ENCODE results near the gene ABO. TPM values are rescaled to one million over a fixed set of nuclear protein-coding genes. Genes with fewer than 3 reads are reported as not detected.
A peak's percentile ranks its signal among the peaks of the same experiment; 100 is the strongest.
"Not testable (repeated sequence)": the region's sequence is repeated elsewhere in the genome, so short reads cannot be mapped to it uniquely, and the experiment has no call there.

ABO gene
- total RNA-seq, 6 donors from 2014 or later = 7.6 to 84.9 (median 35.4) TPM

DNA sequence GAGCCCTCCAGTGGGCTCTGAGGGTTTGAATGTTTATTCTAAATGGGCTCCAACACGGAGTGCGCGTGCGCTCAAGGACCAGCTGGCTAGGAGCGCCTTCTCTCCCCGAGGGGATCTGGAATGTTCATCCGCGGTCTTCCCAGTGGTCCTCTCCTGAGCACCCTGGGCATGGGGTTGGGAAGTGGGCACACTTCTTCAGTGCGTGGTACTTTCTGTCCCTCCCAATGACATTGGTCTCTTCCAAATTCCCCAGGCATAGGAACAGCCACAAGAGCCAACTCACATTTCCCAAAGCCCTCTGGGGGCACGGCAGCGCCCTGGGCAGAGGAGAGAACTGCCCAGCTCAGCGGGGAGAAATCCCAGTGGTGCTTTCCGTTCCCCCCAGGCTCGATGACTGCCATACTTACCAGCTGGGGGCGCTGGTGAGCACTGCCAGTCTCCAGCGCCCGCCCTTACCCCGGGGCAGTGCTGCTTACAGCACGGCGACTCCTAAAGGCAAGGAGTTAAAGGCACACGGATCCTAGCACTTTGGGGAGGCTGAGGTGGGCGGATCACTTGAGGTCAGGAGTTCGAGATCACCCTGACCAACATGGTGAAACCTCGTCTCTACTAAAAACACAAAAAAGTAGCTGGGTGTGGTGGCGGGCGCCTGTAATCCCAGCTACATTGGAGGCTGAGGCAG lies 36.0 kb downstream of the ABO start:
- no peaks in the 10 kb centered on the region for H3K36me3 ChIP-seq
- no peaks in the 10 kb centered on the region for H3K9me3 ChIP-seq
- H3K27me3 ChIP-seq = no peaks in the 10 kb centered on the region
- H3K4me3 ChIP-seq = peak overlapping the region in 3 of 4 donors; percentile 27 to 45 (median 43)
- DNase-seq (peak; percentile 80 to 91), ATAC-seq (ENCODE audit: low FRiP score in 2 of 2) (peak; percentile 77 to 92)
- peaks cover 20 to 24% (median 22%) of the 10 kb centered on the region in 4 donors for H3K4me1 ChIP-seq
- no peak for TF ChIP-seq POLR2A (IDR thresholded peaks at IDR 0.05)
- no peak for TF ChIP-seq POLR2AphosphoS5 (IDR thresholded peaks at IDR 0.05)
- TF ChIP-seq, protein P1, sequence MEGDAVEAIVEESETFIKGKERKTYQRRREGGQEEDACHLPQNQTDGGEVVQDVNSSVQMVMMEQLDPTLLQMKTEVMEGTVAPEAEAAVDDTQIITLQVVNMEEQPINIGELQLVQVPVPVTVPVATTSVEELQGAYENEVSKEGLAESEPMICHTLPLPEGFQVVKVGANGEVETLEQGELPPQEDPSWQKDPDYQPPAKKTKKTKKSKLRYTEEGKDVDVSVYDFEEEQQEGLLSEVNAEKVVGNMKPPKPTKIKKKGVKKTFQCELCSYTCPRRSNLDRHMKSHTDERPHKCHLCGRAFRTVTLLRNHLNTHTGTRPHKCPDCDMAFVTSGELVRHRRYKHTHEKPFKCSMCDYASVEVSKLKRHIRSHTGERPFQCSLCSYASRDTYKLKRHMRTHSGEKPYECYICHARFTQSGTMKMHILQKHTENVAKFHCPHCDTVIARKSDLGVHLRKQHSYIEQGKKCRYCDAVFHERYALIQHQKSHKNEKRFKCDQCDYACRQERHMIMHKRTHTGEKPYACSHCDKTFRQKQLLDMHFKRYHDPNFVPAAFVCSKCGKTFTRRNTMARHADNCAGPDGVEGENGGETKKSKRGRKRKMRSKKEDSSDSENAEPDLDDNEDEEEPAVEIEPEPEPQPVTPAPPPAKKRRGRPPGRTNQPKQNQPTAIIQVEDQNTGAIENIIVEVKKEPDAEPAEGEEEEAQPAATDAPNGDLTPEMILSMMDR (IDR thresholded peaks at IDR 0.05) = peak; percentile 50 to 90 (median 84)
- TF ChIP-seq EP300 (IDR thresholded peaks at IDR 0.05) = no peak
- peak overlapping the region; percentile 15 to 87 (median 82) for H3K27ac ChIP-seq
- 21 to 22% methylated on average over 10 to 22 of the region's 26 CpGs for WGBS, 2 donors

DNA sequence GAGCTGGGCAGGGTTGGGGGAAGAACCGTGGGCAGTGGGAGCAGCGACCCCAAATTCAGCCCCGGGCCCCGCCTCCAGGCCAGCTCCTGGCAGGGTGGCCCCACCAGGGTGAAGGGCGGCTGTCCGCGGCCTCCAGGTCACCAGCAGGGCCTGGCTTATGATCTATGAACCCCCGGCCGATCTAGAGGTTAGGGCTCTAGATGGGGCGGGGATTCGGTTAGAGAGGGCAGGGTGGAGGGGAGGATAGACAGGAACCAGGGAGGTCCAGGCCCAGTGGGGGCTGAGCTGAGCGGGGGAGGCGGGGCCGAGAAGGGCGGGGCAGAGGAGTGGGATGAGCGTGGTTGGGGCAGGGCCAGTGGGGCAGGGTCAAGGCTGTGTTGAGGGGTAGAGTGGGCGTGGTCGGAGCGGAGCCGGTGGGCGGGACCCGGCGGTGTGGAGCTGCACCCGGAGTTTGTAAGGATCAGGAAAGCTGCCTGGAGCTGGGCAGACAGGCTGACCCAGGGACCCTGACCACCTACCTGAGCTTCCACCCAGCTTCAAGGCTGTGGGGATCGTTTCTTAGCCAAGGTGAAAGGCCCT lies 36.6 kb downstream of the ABO start:
- DNase-seq (peak; percentile 91 to 95), ATAC-seq (ENCODE audit: low FRiP score in 2 of 2) (peak; percentile 84 to 87)
- H3K4me1 ChIP-seq = peaks cover 20 to 24% (median 22%) of the 10 kb centered on the region in 4 donors
- no peaks in the 10 kb centered on the region for H3K27me3 ChIP-seq
- no peaks in the 10 kb centered on the region for H3K36me3 ChIP-seq
- peak overlapping the region; percentile 15 to 87 (median 82) for H3K27ac ChIP-seq
- H3K9me3 ChIP-seq = no peaks in the 10 kb centered on the region
- peak overlapping the region in 3 of 4 donors; percentile 27 to 45 (median 43) for H3K4me3 ChIP-seq
- TF ChIP-seq POLR2AphosphoS5 (IDR thresholded peaks at IDR 0.05) (peak in 1 of 2 donors; percentile 6), POLR2A (IDR thresholded peaks at IDR 0.05) (peak in 1 of 4 donors; percentile 57)
- TF ChIP-seq, protein P1 (IDR thresholded peaks at IDR 0.05) = no peak
- WGBS, 2 donors = 25 to 26% methylated on average over 20 to 24 of the region's 25 CpGs

DNA sequence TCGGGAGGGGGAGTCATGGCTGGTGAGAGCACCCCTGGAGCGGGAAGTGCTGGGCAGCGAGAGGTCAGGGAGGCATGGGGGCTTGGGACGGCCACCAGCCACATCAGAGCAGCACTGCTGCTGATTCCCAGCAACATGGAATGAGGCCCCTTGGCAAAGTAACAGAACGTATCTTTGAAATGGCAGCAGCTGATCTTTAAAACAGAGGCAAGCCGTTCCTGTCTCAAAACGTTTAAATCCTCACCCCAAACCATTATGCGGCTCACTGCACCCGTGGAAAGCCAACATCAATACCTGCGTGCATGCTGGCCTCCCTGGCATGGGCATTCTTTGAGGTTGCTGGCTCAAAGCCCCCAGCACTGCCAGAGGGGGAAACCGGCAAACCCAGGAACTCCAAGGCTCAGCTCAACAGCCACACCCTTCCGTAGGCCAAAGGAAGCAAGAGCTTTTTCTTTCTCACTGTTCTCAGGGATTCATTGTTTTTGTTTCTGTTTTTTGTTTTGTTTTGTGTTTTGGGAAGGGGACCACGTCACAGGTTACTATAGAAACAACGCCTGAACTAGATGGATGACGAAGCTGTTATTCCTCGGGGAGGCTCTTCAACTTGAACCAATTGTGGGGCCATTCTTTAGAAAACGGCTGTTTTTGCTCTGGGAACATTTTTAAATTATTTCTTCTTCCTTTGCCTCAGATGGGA lies 37.8 kb downstream of the ABO start:
- H3K9me3 ChIP-seq = no peaks in the 10 kb centered on the region
- no peak overlapping the region for H3K4me3 ChIP-seq
- no peaks in the 10 kb centered on the region for H3K36me3 ChIP-seq
- H3K4me1 ChIP-seq = peaks cover 20 to 24% (median 22%) of the 10 kb centered on the region in 4 donors
- DNase-seq = no peak
- no peak for ATAC-seq (ENCODE audit: low FRiP score in 2 of 2)
- TF ChIP-seq POLR2AphosphoS5 (IDR thresholded peaks at IDR 0.05) (no peak), POLR2A (IDR thresholded peaks at IDR 0.05) (no peak), EP300 (IDR thresholded peaks at IDR 0.05) (no peak)
- TF ChIP-seq, protein P1 (IDR thresholded peaks at IDR 0.05) = no peak
- 70 to 75% methylated on average over 16 to 17 of the region's 17 CpGs for WGBS, 2 donors
- peak overlapping the region in 3 of 4 donors; percentile 80 to 87 (median 83) for H3K27ac ChIP-seq
- no peaks in the 10 kb centered on the region for H3K27me3 ChIP-seq

DNA sequence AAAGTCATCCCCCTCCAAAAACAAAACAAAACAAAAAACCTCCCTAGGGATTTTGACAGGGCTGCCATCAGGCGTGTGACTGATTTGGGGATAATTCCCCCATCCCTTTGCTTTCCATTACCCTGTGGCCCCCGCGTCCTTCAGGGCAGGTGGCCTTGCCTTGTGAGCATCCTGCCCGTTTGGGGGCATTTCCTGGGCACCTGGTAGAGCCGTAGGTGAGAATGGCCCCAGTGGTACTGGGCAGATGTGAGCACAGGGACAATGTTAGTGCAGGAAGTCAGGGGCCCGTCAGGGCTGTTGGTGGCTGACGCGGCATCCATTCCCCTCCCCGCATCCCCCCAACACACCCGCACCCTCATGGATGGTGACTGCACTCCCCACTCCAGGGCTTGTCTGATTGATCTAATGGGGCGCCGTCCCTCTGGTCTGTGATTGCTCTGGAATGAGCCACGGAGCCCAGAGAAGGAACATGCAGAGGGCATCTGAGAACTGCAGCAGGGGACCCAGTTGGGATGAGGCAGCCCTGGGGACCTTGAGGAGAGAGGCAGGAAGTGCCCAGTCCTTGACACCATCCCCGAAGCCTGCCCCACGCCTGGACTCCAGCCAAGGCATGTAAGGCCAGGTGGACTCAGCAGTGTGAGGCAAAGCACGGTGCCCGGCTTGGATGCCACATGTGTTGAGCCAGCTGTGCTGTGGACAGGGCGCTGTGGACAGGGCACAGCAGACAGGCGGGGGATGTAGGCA lies 38.5 kb downstream of the ABO start:
- DNase-seq = peak in 1 of 2 donors; percentile 60
- not testable (repeated sequence) for H3K36me3 ChIP-seq

More for the DNA sequence above, 38.5 kb downstream of the ABO start:
- Histone ChIP-seq H3K4me1 (peaks cover 20 to 24% (median 22%) of the 10 kb centered on the region in 4 donors), H3K27ac (peak overlapping the region in 3 of 4 donors; percentile 80 to 87 (median 83))
- not testable (repeated sequence) for H3K4me3 ChIP-seq; ATAC-seq (ENCODE audit: low FRiP score in 2 of 2); H3K27me3 ChIP-seq; H3K9me3 ChIP-seq
- WGBS, 2 donors = 72 to 79% methylated on average over 9 to 18 of the region's 19 CpGs
